Measurements from ENCODE around the gene SMIM44. TPM values are rescaled to one million over a fixed set of nuclear protein-coding genes. Genes with fewer than 3 reads are reported as not detected.

The SMIM44 gene
- total and polyA plus RNA-seq, 2 donors from 2014 or later = not detected

DNA sequence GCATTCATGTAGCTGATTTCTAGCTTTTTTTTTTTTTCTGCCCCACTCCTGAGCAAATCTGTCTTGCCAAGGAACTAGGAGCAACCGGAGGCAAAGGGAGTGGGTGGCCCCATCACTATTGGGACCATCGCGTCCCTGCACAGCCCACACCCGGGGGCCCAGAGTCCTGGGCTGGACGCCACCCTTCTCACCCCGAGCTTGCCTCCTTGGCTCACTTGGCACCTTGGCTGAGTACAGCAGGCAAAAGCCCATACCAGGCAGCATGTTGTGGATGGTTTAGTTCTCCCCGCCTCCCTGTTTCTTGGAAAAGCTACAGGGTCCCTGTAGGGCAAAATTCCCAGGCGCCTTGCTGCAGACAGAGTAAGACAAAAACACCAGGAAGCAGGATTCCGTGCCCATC is 16.6 kb downstream of the SMIM44 start:
- H3K27ac ChIP-seq (ENCODE audit: low read depth in 2 of 2, low read length in 2 of 2) = no peak overlapping the region
- no peaks in the 10 kb centered on the region for H3K27me3 ChIP-seq (ENCODE audit: control insufficient read depth, insufficient read depth, low read length)
- TF ChIP-seq, protein P1, sequence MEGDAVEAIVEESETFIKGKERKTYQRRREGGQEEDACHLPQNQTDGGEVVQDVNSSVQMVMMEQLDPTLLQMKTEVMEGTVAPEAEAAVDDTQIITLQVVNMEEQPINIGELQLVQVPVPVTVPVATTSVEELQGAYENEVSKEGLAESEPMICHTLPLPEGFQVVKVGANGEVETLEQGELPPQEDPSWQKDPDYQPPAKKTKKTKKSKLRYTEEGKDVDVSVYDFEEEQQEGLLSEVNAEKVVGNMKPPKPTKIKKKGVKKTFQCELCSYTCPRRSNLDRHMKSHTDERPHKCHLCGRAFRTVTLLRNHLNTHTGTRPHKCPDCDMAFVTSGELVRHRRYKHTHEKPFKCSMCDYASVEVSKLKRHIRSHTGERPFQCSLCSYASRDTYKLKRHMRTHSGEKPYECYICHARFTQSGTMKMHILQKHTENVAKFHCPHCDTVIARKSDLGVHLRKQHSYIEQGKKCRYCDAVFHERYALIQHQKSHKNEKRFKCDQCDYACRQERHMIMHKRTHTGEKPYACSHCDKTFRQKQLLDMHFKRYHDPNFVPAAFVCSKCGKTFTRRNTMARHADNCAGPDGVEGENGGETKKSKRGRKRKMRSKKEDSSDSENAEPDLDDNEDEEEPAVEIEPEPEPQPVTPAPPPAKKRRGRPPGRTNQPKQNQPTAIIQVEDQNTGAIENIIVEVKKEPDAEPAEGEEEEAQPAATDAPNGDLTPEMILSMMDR (IDR thresholded peaks at IDR 0.05; ENCODE audit: borderline replicate concordance, extremely low read depth, insufficient read depth) = no peak
- intact Hi-C loops (cut with DNase I) = no loop called here
- no peak overlapping the region for H3K4me3 ChIP-seq (ENCODE audit: low read length in 3 of 3)
- DNase-seq (no peak), FAIRE-seq (no peak)
- H3K36me3 ChIP-seq (ENCODE audit: control insufficient read depth in 2 of 3, insufficient read depth in 3 of 3, low read length in 3 of 3) = peaks cover 0 to 4% (median 0%) of the 10 kb centered on the region in 3 donors
- H3K9me3 ChIP-seq (ENCODE audit: control insufficient read depth in 2 of 3, insufficient read depth in 1 of 3, low read length in 3 of 3) = no peaks in the 10 kb centered on the region
- H3K9ac ChIP-seq (ENCODE audit: low read length in 3 of 3) = no peak overlapping the region
- H3K4me1 ChIP-seq (ENCODE audit: control insufficient read depth in 2 of 3, insufficient read depth in 2 of 3, low read depth in 1 of 3, low read length in 3 of 3) = no peaks in the 10 kb centered on the region

DNA sequence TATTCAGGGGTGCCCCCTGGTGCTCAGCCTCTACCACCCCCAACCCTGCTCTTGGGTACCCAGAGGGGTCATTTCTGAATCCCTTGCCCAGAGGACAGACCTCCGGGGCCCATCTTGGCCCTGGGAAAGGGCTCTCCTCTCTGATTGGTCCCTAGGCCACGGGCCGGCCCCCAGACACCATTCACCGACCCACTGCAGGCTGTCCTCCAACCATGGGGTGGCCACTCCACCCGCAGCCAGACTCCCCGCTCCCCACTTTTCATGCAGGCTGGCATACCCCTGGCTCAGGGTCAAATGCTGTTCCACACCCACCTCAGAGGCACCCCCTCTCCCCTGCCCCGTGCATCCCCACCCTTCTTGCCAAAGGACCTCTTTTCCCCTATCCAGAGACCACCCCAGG is 17.7 kb downstream of the SMIM44 start:
- H3K9ac ChIP-seq (ENCODE audit: low read length in 3 of 3) = no peak overlapping the region
- no peak overlapping the region for H3K27ac ChIP-seq (ENCODE audit: low read depth in 2 of 2, low read length in 2 of 2)
- H3K36me3 ChIP-seq (ENCODE audit: control insufficient read depth in 2 of 3, insufficient read depth in 3 of 3, low read length in 3 of 3) = peaks cover 0 to 4% (median 0%) of the 10 kb centered on the region in 3 donors
- H3K27me3 ChIP-seq (ENCODE audit: control insufficient read depth, insufficient read depth, low read length) = no peaks in the 10 kb centered on the region
- DNase-seq (peak in 1 of 5 donors; percentile 42), FAIRE-seq (no peak)
- no peaks in the 10 kb centered on the region for H3K4me1 ChIP-seq (ENCODE audit: control insufficient read depth in 2 of 3, insufficient read depth in 2 of 3, low read depth in 1 of 3, low read length in 3 of 3)
- H3K4me3 ChIP-seq (ENCODE audit: low read length in 3 of 3) = no peak overlapping the region
- intact Hi-C loops (cut with DNase I) = no loop called here
- TF ChIP-seq, protein P1 (IDR thresholded peaks at IDR 0.05; ENCODE audit: borderline replicate concordance, extremely low read depth, insufficient read depth) = no peak
- no peaks in the 10 kb centered on the region for H3K9me3 ChIP-seq (ENCODE audit: control insufficient read depth in 2 of 3, insufficient read depth in 1 of 3, low read length in 3 of 3)

DNA sequence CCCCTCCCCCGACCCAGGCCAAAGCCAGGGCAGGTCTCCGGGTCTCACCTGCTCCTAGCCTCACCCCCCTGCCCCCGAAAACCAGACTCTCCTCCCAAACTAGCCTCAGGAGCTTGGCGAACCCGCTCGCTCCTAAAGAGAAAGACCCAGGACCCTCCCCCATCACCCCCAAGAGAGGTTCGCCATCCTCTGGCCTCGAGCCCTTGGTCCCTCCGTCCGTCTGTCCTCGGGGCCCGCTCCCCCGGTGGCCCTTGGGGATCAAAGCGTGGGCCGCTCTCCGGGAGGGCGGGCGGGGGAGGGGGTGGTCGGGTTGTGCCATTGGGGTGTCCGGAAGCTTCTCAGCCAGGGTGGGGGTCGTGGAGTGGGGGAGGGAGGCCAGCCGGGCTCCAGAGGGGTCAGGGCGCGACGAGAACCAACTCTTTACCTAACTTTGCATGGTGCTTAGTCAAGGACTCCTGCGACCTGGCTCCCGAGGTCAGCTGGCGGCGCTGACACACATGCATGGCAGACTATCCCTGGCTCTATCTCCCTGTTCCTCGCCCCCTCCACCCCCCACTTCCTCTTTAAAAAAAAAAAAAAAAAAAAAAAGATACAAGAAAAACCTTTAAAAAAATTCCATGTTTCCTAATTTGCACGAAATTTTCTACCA is 18.5 kb downstream of the SMIM44 start:
- no peak overlapping the region for H3K4me3 ChIP-seq (ENCODE audit: low read length in 3 of 3)
- no peaks in the 10 kb centered on the region for H3K9me3 ChIP-seq (ENCODE audit: control insufficient read depth in 2 of 3, insufficient read depth in 1 of 3, low read length in 3 of 3)
- peaks cover 0 to 4% (median 0%) of the 10 kb centered on the region in 3 donors for H3K36me3 ChIP-seq (ENCODE audit: control insufficient read depth in 2 of 3, insufficient read depth in 3 of 3, low read length in 3 of 3)
- H3K4me1 ChIP-seq (ENCODE audit: control insufficient read depth in 2 of 3, insufficient read depth in 2 of 3, low read depth in 1 of 3, low read length in 3 of 3) = peaks cover 0 to 5% (median 5%) of the 10 kb centered on the region in 3 donors
- TF ChIP-seq, protein P1 (IDR thresholded peaks at IDR 0.05; ENCODE audit: borderline replicate concordance, extremely low read depth, insufficient read depth) = no peak
- H3K27ac ChIP-seq (ENCODE audit: low read depth in 2 of 2, low read length in 2 of 2) = no peak overlapping the region
- no peak overlapping the region for H3K9ac ChIP-seq (ENCODE audit: low read length in 3 of 3)
- H3K27me3 ChIP-seq (ENCODE audit: control insufficient read depth, insufficient read depth, low read length) = no peaks in the 10 kb centered on the region
- intact Hi-C loops (cut with DNase I) = no loop called here
- DNase-seq (no peak), FAIRE-seq (no peak)

Measured in kidney (tissue), 14 donors.